C4-2B (cell line): ENCODE measurements around the gene MPHOSPH9.

Experiments
- CTCF ChIP-seq: fragments of 450-650 bp; conservative IDR thresholded peaks from 2 replicates; pipeline ENCODE4 v1.5.1; 2017; ENCODE audit warnings: mild to moderate bottlenecking
- ZFX ChIP-seq: fragments of 450-650 bp; IDR thresholded peaks from 2 replicates; pipeline ENCODE4 v1.6.1; 2017

DNA sequence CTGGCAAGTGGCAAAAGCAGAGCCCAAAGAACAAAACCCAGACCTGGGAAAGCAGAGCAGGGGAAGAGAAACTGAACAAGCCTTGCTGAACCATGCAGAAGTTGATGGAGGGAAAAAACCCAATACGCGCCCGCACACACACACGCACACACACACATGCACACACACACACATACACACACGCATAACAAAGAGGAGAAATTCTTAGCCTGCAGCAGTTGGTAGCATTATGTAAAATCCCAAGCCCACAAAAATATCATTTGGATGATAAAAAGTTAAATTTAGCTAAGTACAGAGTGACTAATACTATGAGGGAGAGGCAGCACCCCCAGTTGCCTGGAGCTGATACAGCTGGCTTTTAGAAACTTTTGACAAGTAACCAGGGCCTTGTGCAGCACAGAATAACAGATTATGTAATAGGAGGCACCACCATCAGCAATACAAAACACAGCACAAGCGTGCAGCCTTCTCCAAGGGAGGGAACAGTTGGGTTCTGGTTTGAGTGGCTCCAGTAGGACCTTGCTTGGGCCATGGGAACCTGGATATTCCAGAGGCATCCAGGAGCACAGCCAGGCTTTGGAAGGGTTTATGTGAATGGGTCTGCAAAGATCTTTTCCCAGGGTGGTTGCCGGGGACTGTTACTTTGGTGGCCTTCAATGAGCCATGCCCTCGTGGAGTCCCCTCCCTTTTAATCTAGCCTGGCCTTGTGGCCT lies 117.4 kb downstream of the MPHOSPH9 start:
- TF ChIP-seq CTCF = no peak
- no peak for TF ChIP-seq ZFX
